HG03558 (cell line): ENCODE measurements around the gene PCP2.

Experiments used
- ATAC-seq: cut with Tn5 transposase; IDR thresholded peaks from one replicate; pipeline ENCODE4 v1.9.1; 2021; ENCODE audit warnings: moderate number of reproducible peaks; ENCODE audit not compliant: unreplicated experiment; ENCODE audit errors: extremely low read depth

PCP2 gene

DNA sequence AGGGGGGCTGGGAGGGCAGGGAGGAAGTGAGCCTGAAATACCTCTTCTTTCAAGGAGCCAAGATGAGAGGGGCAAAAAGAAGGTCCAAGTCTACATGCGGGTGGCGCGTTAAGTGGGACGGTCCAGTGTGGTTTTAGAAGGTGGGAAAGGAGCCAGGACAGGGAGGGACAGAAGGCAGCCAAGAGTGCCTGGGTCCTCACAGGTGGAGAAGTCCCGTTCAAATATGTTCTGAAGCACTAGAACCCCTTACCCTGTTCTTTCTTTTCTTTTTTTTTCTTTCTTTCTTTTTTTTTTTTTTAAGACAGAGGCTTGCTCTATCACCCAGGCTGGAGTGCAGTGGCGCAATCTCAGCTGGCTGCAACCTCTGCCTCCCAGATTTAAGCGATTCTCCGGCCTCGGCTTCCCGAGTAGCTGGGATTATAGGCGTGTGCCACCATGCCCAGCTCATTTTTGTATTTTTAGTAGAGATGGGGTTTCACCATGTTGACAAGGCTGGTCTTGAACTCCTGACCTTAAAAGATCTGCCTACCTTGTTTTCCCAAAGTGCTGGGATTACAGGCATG lies 30.5 kb downstream of the PCP2 start:
- ATAC-seq: no peak

DNA sequence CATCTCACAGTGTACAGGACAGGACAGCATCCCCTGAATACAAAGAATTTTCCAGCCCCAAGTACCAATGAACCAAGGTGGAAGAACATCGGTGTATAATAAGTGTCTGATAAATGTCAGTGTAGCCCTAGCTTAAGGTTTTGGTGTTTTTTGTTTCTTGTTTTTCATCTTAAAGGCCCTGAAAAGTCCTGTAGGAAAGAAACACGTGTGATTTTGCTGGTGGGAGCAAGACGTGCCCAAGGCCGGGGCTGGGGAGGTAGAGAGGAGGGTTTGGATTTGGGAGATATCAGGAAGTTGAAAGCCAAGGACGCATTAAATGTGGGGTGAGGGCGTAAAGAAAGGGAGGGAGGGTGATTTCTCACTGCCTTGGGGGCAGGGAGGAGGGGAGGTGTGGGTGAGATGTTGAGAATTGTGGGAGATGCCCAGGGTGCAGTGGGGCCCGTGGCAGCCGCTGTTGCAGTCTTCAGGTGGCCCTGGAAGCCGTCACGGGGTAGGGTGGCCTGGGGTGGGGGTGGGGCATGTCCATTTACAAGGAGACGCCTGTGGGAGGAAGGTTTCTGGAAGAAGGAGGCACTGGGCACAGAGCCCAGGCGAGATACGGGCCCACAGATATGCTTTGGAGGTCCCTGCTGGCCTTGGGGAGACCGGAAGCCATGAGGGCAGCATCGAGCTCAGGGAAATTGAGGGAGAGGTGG lies 31.1 kb downstream of the PCP2 start:
- no peak for ATAC-seq

DNA sequence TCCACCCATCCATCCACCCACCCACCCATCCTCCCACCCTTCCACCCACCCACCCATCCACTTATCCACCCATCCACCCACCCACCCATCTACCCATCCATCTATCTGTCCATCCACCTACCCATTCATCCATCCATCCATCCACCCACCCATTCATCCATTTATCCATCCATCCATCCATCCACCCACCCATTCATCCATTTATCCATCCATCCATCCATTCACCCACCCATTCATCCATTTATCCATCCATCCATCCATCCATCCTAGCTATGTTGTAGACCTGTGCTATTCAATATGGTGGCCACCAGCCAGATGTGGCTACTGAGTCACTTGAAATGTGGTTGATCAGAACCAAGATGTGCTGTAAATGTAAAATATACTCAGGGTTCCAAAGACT lies 32.8 kb downstream of the PCP2 start:
- no peak for ATAC-seq

DNA sequence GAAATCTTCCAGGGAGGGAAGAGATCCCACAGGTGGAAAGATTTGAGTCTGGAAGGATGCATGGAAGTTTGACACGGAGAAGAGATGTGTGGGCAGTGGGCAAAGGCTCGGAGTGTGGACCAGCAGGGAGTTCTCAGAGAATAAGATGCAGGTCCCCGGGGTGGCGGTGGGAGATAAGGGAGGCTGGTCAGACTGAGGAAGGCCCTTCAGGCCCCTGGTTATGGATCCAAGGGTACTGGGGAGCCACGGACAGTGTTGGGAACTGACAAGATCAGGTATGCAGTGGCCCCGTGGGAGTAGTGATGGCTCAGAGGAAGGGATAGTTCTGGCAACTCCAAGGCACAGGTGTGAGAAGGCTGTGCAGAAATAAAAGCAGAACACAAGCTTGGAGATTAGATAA lies 35.3 kb downstream of the PCP2 start:
- ATAC-seq: no peak

DNA sequence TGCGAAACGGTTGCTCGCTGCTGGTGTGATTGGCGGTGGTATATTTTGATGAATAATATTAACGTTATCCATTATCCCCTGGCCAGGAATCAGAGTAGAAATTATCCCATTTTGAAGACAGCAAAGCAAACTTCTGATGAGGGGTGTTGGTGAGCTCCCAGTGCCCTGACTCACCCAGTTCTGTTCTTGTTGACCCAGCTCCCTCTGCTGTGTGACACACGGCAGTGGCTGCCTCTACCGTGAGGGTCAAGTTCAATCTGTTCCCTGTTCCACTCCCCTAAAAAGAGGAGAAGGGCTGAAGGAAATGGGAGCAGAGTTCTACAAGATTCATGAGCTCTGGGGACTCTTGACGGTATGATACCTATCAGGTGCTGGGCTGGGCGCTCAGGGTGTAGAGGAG lies 35.8 kb downstream of the PCP2 start:
- ATAC-seq: no peak

DNA sequence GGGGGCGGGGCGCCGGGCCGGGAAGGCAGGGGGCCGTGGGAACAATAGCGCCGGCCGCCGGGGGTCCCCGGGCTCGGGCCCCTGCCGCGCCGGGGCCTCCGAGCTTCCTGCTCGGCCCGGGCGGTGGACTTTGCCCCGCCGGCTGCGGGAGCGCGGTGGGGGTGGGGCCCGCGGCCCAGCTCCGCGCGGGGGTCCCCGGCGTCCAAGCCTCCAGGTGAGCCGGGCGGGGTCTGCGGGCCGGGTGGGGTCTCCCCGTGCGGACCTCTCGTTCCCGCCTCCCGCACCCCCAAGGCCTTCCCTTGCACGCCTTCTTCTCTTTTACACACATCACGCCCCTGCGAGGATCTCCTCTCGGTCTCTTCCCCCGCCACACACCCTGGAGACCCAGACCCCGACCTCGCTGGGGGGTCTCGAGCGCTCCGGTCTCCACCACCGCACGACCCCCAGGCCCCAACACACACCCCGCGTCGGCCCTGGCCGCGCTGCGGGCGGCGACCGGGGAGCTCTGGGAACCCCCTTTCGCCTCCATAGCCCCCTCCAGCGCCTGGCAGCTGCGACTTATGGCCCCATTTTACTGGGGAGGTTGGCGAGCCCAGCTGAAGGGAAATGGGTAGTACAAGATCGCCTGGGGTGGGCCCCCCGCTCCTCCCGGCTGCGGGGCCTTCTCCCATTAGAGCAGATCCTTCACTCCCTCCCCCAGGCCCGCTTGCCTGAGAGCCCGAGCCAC lies 37.1 kb downstream of the PCP2 start:
- no peak for ATAC-seq

DNA sequence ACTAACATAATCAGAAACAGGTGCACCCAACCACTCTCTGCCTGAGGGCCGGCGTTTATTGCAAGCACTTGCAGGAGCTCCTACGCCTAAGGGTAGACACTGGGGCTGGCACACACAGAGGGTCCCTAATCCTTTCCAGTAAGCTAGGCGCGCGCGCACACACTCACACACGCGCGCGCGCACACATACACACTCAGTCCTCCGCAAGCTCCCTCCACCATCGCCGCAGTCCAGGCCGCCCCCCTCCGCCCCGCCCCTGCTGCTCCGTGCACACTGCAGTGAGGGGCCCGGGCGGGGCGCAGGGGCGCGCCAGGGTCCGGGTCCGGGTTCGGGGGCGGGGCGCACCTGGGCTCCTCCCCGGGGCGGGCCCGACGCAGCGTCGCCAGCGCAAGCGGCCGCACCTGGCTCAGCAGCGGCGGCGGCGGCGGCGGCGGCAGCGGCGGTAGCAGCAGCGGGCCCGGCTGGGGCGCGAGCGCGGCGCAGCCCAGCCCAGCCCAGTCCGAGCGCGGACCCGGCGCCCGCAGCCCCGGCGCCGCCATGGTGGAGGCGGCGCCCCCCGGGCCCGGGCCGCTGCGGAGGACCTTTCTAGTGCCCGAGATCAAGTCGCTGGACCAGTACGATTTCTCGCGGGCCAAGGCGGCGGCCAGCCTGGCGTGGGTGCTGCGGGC lies 37.9 kb downstream of the PCP2 start, which contains the start of gene CAMSAP3:
Gene CAMSAP3, plus strand, starts transcription at position 398 of the 668 bp plus-strand sequence. Its CDS starts 140 bp downstream, at position 538.
- no peak for ATAC-seq

DNA sequence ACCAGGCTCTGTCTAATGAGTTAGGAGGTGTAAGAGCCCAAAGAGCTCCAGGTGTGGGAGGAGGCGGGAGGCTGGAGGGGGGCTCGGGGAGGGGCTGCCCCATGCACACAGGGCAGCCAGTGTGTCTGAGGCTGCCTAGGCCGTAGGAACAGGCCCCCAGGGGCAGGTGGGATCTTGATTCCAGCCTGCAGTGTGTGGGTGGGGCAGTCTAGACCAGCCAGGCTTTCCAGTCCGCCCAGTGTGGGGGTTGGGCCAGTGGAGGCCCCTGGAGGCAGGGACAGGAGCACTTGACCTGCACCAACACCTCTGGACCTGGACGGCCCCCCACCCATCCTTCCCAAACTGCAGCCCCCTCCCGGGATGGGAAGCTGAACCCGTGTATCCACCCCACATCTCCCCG lies 43.3 kb downstream of the PCP2 start:
- ATAC-seq: no peak

DNA sequence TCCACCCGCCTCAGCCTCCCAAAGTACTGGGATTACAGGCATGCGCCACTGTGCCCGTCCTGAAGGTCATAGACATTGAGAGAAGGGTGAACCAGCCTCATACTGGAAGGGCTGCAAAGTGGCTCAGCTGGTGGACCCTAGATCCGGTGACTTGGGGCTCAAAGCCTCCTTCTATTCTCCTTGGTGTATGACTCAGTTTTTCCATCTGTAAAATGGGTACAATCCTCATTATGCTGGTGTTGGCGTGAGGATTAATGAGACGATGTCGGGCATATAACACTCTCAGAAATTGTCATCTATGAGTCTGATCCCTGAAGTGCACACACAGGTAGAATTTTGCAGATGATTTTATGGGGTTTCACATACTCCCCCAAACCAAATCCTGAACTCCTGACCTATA lies 43.7 kb downstream of the PCP2 start:
- ATAC-seq: no peak

DNA sequence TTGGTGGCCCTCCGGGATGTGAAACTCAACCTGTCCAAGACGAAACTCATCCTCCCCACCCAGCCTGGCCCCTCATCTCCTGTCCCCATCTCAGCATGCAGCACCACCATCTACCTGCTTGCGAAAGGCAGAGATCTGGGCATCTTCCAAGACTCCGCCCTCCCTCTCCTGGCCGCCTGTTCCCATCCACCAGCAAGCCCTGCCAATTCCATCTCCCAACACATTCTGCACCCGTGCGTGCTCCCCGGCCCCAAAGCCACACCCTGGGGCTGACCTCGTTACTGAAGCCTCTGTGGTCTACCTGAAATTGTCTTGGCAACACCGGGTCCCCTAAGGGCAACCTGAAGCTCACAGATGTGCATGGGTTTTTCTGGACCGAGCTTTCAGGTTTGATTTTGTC lies 51.1 kb downstream of the PCP2 start:
- no peak for ATAC-seq
